IMR-90 (cell line): ENCODE results near the gene JMJD1C. TPM values are rescaled to one million over a fixed set of nuclear protein-coding genes. Genes with fewer than 3 reads are reported as not detected.
"Not testable (repeated sequence)": the region's sequence is repeated elsewhere in the genome, so short reads cannot be mapped to it uniquely, and the experiment has no call there.

Experiments
- ATAC-seq: fragments of 200-7000 bp; cut with Tn5 transposase; 2 replicates; pipeline ENCODE4 v1.9.1; 2020; ENCODE audit warnings: low read depth, mild to moderate bottlenecking, moderate library complexity
- BruUV-seq: library from RNA; stranded (reverse); fragments of 400-500 nt; replicated peaks from 2 replicates; lab custom pipeline; 2021; lab: Mats Ljungman, UMichigan
- CTCF ChIA-PET: fragments of 300-600 bp; formaldehyde crosslinking; extraction: SDS; loops from one replicate; lab custom pipeline; 2021; ENCODE audit warnings: antibody characterized with exemption; lab: Yijun Ruan, JAX
- POLR2A ChIA-PET: fragments of 300-600 bp; sonication (Branson Sonifier 250); formaldehyde crosslinking; loops from one replicate; lab custom pipeline; 2022; ENCODE audit warnings: antibody characterized with exemption; ENCODE audit not compliant: unreplicated experiment; lab: Charles Lee
- DNase-seq: peaks from one replicate; pipeline ENCODE4 v3.0.0; 2013
- H2AFZ ChIP-seq: replicated peaks from 2 replicates; pipeline ENCODE3; 2013; ENCODE audit warnings: low read length, mild to moderate bottlenecking; ENCODE audit not compliant: poor library complexity
- H2AK5ac ChIP-seq: 2 replicates; pipeline ENCODE4 v1.6.1; 2013; ENCODE audit warnings: low read depth, low read length, inconsistent platforms
- H2AK9ac ChIP-seq: replicated peaks from 2 replicates; pipeline ENCODE3; 2013; ENCODE audit warnings: mild to moderate bottlenecking, low read depth, low read length, moderate library complexity; ENCODE audit not compliant: poor library complexity
- H2BK120ac ChIP-seq: 2 replicates; pipeline ENCODE4 v1.6.1; 2013; ENCODE audit warnings: low read depth, low read length, inconsistent platforms
- H2BK15ac ChIP-seq: 3 replicates; pipeline ENCODE4 v1.6.1; 2013; ENCODE audit warnings: low read depth, low read length, inconsistent platforms
- H2BK20ac ChIP-seq: 2 replicates; pipeline ENCODE4 v1.6.1; 2013; ENCODE audit warnings: low read depth, mild to moderate bottlenecking, inconsistent platforms, low read length, moderate library complexity
- H2BK5ac ChIP-seq: 2 replicates; pipeline ENCODE4 v1.6.1; 2013; ENCODE audit warnings: mild to moderate bottlenecking, low read depth, low read length, inconsistent platforms; ENCODE audit not compliant: poor library complexity, severe bottlenecking
- H3K14ac ChIP-seq: replicated peaks from 2 replicates; pipeline ENCODE4 v1.6.1; 2013; ENCODE audit warnings: low read depth, low read length, inconsistent platforms
- H3K18ac ChIP-seq: 2 replicates; pipeline ENCODE4 v1.6.1; 2013; ENCODE audit warnings: low read depth, low read length, control low read depth
- H3K23ac ChIP-seq: 2 replicates; pipeline ENCODE4 v1.6.1; 2013; ENCODE audit warnings: low read depth, low read length, inconsistent platforms
- H3K27ac ChIP-seq: 2 replicates; pipeline ENCODE4 v1.5.1; 2013; ENCODE audit warnings: mild to moderate bottlenecking, control low read depth, low read length; ENCODE audit not compliant: insufficient read depth
- H3K27me3 ChIP-seq: 2 replicates; pipeline ENCODE4 v1.6.1; 2013; ENCODE audit warnings: low read length; ENCODE audit not compliant: control insufficient read depth, insufficient read depth
- H3K36me3 ChIP-seq: 2 replicates; pipeline ENCODE4 v1.6.1; 2013; ENCODE audit warnings: low read length, mixed read lengths; ENCODE audit not compliant: control insufficient read depth, insufficient read depth
- H3K4ac ChIP-seq: 2 replicates; pipeline ENCODE4 v1.6.1; 2013; ENCODE audit warnings: low read depth, low read length, inconsistent platforms
- H3K4me1 ChIP-seq: 2 replicates; pipeline ENCODE4 v1.6.1; 2013; ENCODE audit warnings: low read length, mixed read lengths; ENCODE audit not compliant: control insufficient read depth, insufficient read depth
- H3K4me2 ChIP-seq: 2 replicates; pipeline ENCODE4 v1.6.1; 2013; ENCODE audit warnings: low read depth, mild to moderate bottlenecking, control low read depth, low read length, moderate library complexity
- H3K4me3 ChIP-seq: 2 replicates; pipeline ENCODE4 v1.5.1; 2013; ENCODE audit warnings: low read depth, mild to moderate bottlenecking, control low read depth, low read length, moderate library complexity; ENCODE audit not compliant: insufficient read depth
- H3K56ac ChIP-seq: 2 replicates; pipeline ENCODE4 v1.6.1; 2013; ENCODE audit warnings: low read length, inconsistent platforms; ENCODE audit not compliant: insufficient read depth; ENCODE audit errors: extremely low read depth
- H3K79me1 ChIP-seq, 2 experiments: 2 replicates each; pipeline ENCODE4 v1.6.1; 2013; ENCODE audit warnings: low read length in 2 of 2, inconsistent platforms in 1 of 2, low read depth in 1 of 2
- H3K9ac ChIP-seq: 2 replicates; pipeline ENCODE4 v1.6.1; 2013; ENCODE audit warnings: low read depth, low read length, control low read depth
- H3K9me1 ChIP-seq: 2 replicates; pipeline ENCODE4 v1.6.1; 2013; ENCODE audit warnings: low read length, inconsistent platforms; ENCODE audit not compliant: insufficient read depth
- H3K9me3 ChIP-seq: 2 replicates; pipeline ENCODE4 v1.6.1; 2013; ENCODE audit warnings: low read length; ENCODE audit not compliant: control insufficient read depth, insufficient read depth
- H4K20me1 ChIP-seq: 2 replicates; pipeline ENCODE4 v1.6.1; 2013; ENCODE audit warnings: low read length, inconsistent platforms; ENCODE audit not compliant: insufficient read depth
- H4K5ac ChIP-seq: 2 replicates; pipeline ENCODE4 v1.6.1; 2013; ENCODE audit warnings: mild to moderate bottlenecking, low read depth, low read length, control low read depth
- H4K8ac ChIP-seq, 2 experiments: 2 replicates each; pipeline ENCODE4 v1.6.1; 2013; ENCODE audit warnings: low read depth in 2 of 2, low read length in 2 of 2, control low read depth in 1 of 2, inconsistent platforms in 1 of 2
- H4K91ac ChIP-seq: 2 replicates; pipeline ENCODE4 v1.6.1; 2013; ENCODE audit warnings: low read depth, low read length, inconsistent platforms; ENCODE audit not compliant: insufficient read depth
- MAFK ChIP-seq: IDR thresholded peaks from 2 replicates; pipeline ENCODE4 v1.6.1; 2012; ENCODE audit warnings: low read depth, low read length, improper control_type of control experiment
- SMC3 ChIP-seq: fragments of 150-350 bp; IDR thresholded peaks from 2 replicates; pipeline ENCODE4 v1.6.1; 2016; ENCODE audit warnings: low read depth, mild to moderate bottlenecking, antibody characterized with exemption, low read length, moderate library complexity
- WGBS, 2 experiments: methylation state at CpG; one replicate each; pipeline versions ENCODE4 v1.1.5 to v1.1.7; 2013; ENCODE audit warnings: missing lambda C conversion rate in 2 of 2; ENCODE audit not compliant: insufficient read length in 1 of 2; ENCODE audit errors: extremely low coverage in 2 of 2; 5-methylcytosine and 5-hydroxymethylcytosine counted together
- dilution Hi-C: fragments of 300-500 bp; cut with HindIII; formaldehyde crosslinking; loops from one replicate; pipeline ENCODE4 v1.14.3; 2018; ENCODE audit warnings: low sequenced_read_pairs; ENCODE audit not compliant: unreplicated experiment
- in situ Hi-C: fragments of 300-500 bp; cut with MboI; formaldehyde crosslinking; loops from 3 replicates; pipeline ENCODE4 v1.14.3; 2019; ENCODE audit warnings: low sequenced_read_pairs, inconsistent platforms, mixed read lengths
- intact Hi-C: fragments of 100-400 bp; cut with micrococcal nuclease; formaldehyde crosslinking; loops from 2 replicates; pipeline ENCODE4 v1.10.0; 2022
- polyA plus RNA-seq, 3 experiments: library from polyadenylated mRNA; depleted of rRNA; stranded (reverse); fragments of >200 nt; gene quantifications; 2 replicates each; pipeline ENCODE4 v1.2.3, GENCODE V29; 2012; ENCODE audit warnings: low replicate concordance in 1 of 3
- total RNA-seq: library from RNA; depleted of rRNA; stranded (reverse); fragments of >200 nt; gene quantifications from 2 replicates; pipeline ENCODE4 v1.2.3, GENCODE V29; 2012

The JMJD1C gene
- total and polyA plus RNA-seq, 2 of the 4 experiments (the other 2 are of a cell fraction), result 15.6 to 96.8 TPM

- Histone ChIP-seq H4K20me1 (peaks cover 16% of the 10 kb centered on the region), H3K4ac (no peak overlapping the region), H3K9ac (no peak overlapping the region), H2AFZ (no peak overlapping the region), H3K4me1 (0 out of 2 replicates have a peak, but pooled peaks cover 3% of the 10 kb centered on the region), H2BK5ac (no peak overlapping the region), H3K9me1 (0 out of 2 replicates have a peak, but pooled peaks cover 4% of the 10 kb centered on the region), H2BK15ac (no peak overlapping the region), H3K9me3 (no peaks in the 10 kb centered on the region), H3K79me1 (peaks cover 29 to 70% of the 10 kb centered on the region in 2 experiments), H3K18ac (no peak overlapping the region), H4K5ac (no peak overlapping the region), H4K8ac (no peak overlapping the region), H2BK120ac (no peak overlapping the region), H3K4me3 (no peak overlapping the region), H3K27me3 (no peaks in the 10 kb centered on the region), H3K4me2 (no peak overlapping the region), H3K27ac (no peak overlapping the region), H3K36me3 (no peaks in the 10 kb centered on the region), H2BK20ac (no peak overlapping the region), H2AK9ac (no peak overlapping the region), H3K14ac (no peak overlapping the region), H4K91ac (no peak overlapping the region), H2AK5ac (no peak overlapping the region), H3K56ac (no peak overlapping the region), H3K23ac (no peak overlapping the region)
- ATAC-seq (no peak), DNase-seq (no peak)
- TF ChIP-seq SMC3 (no peak), MAFK (0 out of 2 replicates have a peak, but pooled peaks have one; percentile 15)
- intact Hi-C loops (no loop called here), dilution Hi-C loops (no loop called here), in situ Hi-C loops (no loop called here)
- CTCF ChIA-PET, result interaction anchor here (0.5 kb wide), 1 partner anchor 306 kb away, joined by 3 read pairs; no protein-coding TSS in a partner anchor
- POLR2A ChIA-PET, result no interaction called here
- no TSS peak for BruUV-seq
- WGBS, 2 experiments, result no CpG with 5 or more reads among the region's 1 CpG
Observed at GRCh38 chr10:63501954-63502353, 36.2 kb upstream of the JMJD1C start.

- H3K27me3 ChIP-seq, H3K23ac ChIP-seq, H4K5ac ChIP-seq, CTCF ChIA-PET, H4K91ac ChIP-seq, H3K4me1 ChIP-seq, ATAC-seq, in situ Hi-C loops, DNase-seq, H2AK9ac ChIP-seq, H3K14ac ChIP-seq, POLR2A ChIA-PET, H3K36me3 ChIP-seq, H3K9ac ChIP-seq, H2BK5ac ChIP-seq, H3K4me2 ChIP-seq, H2BK20ac ChIP-seq, H2BK120ac ChIP-seq, dilution Hi-C loops, H3K9me3 ChIP-seq, BruUV-seq, H3K18ac ChIP-seq, H2BK15ac ChIP-seq, H4K8ac ChIP-seq, H3K27ac ChIP-seq, H3K56ac ChIP-seq, intact Hi-C loops, H3K9me1 ChIP-seq, H3K4me3 ChIP-seq, H2AK5ac ChIP-seq, H3K4ac ChIP-seq, H2AFZ ChIP-seq: not testable (repeated sequence)
- H3K79me1 ChIP-seq, result peaks cover 36 to 62% of the 10 kb centered on the region in 2 experiments
- WGBS, 2 experiments, result 100% methylated on average over 2 of the region's 5 CpGs; no CpG with 5 or more reads in 1 of the 2 experiments
- peaks cover 13% of the 10 kb centered on the region for H4K20me1 ChIP-seq
Observed at GRCh38 chr10:63500551-63500950, 34.8 kb upstream of the JMJD1C start.
